HG03457 (cell line): ENCODE data around the gene ARL6IP1.
"Not testable (repeated sequence)": the region's sequence is repeated elsewhere in the genome, so short reads cannot be mapped to it uniquely, and the experiment has no call there.

Experiments
- ATAC-seq: cut with Tn5 transposase; IDR thresholded peaks from one replicate; pipeline ENCODE4 v1.9.1; 2021; ENCODE audit warnings: moderate number of reproducible peaks; ENCODE audit not compliant: unreplicated experiment

Gene ARL6IP1

DNA sequence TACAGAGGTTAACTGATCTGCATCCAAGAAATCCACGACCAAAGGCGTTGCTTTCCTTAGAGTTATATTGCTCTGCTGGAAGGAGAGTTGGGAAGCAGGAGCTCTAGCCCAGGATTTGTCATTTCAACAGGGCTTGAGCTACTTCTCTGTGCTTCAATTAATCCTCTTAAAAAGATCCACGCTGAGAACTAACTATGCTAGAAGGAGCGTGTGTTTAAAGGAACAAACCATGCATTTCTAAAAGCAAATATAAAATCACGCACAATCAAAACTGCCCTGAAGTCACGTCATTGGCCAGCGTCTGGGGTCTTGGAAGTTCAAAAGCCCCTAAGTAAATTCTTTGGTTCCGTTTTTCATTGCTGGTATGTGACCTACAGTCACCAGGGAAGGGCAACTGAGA lies 1.1 kb downstream of the ARL6IP1 start:
- ATAC-seq: no peak

DNA sequence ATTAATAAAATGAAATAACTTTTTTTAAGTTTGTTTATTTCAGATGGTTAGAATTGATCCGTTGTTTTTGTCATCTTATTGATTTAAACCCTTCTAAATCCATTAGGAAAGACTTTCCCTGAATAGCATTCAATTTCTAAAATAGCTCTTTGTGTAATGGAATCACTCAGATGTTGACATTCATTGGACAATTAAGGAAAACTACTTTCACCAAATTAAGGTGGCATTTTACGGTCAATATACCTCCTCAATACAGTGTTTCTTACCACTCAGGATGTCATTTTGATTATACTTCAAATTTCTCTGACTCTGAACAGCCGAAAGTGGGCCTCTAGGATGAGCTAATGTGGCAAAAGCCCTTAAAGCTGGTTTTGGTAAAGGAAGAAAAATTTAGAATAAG lies 1.8 kb downstream of the ARL6IP1 start:
- ATAC-seq: no peak

DNA sequence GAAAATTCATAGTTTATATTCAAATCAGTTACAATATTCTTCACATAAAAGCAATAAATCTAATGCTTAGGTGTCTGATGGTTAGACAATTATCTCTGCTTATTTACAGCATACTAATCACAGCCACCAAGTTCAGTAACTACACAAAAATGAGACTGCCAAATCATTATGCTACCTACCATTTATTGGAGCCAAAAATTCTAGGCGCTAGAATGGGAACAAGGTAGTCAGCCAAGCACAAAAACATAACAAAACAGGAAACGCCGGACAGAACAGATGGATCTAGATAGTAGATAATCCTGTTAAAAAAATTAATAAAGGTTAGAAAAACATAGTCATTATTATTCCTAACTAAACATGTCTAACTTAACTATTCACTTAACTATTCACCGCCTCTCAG lies 3.6 kb downstream of the ARL6IP1 start:
- ATAC-seq: no peak

DNA sequence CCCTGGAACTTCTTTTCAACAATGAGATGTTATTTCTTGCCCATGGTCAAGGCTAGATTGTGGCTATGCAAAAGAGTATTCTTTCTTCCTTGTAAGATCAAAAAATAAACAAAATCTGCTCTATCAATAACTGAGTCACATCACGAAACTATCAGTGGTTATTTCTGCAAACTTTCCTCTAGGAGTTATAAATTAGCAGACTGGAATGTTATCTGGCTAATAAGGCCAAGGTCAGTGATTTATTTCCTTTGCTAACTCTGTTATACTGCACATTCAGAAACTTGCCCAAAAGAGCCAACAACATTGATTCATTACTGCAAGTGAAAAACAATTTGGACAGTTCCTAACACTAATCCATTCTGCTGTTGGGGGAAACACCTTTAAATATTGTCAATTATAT lies 5.0 kb downstream of the ARL6IP1 start:
- no peak for ATAC-seq

DNA sequence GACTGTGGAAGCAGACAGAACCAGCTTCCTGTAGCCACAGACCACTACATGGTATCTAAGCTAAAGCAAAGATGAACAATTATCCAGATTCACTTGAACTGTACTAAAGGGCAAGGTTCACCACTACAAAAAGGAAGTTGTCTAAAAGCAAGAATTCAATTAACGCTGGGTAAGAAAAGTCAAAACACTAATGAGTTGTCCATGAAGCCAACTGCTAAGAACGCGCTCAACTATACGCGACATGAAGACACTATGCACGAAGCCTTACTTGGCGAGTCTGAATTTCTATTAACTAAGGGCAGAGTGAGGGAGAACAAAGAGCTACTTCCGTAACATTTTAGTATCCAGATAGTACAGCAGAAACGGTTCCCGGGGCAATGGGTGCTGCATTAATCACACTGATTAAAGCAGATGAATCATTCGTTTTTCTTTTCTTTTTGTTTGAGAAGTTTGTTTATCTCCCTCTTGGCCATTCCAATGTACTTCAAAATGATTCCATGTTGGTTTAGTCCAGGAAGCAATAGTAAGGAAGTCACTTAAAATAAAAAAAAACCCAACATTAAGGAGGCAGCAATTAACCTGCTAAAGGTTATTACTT lies 8.4 kb downstream of the ARL6IP1 start:
- no peak for ATAC-seq

DNA sequence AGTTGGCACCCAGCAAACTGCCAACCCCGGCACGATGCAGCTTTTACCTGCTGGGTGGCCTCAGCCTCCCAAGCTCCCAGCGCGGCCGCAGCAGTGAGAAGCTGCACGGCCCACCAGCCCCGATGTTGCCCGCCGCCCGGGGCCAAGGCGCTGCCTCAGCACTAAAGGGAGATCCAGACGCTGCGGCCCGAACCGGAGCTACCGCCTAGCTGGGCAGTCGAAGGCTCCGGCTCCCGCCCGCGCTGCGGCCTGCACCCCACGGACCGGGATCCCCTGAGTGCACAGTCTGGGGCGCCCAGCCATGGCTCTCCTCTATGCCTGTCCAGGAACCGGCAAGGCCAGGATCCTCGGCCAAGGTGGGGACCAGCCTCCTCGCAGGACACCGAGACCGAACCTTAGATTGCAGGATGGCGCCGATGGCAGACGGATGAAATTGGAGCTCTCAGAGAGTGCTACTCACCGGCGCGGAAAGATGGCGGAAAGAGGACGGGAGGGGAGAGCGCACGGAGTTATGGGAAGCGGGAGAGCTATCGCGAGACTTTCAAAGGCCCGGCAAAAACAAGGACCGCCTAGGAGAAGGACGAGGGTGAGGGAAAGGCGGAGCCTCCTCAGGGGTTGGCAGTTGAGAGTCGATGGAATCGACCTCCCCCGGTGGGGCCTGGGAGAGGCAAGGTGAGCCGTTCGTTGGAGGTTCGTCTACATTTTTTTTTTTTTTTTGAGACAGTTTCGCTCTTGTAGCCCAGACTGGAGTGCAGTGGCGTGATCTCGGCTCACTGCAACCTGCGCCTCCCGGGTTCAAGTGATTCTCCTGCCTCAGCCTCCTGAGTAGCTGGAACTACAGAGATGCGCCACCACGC lies 11.3 kb downstream of the ARL6IP1 start, which contains the start of gene RPS15A:
Gene RPS15A (minus strand): TSS at position 485 of the 857 bp plus-strand sequence. CDS start 1,221 bp downstream, outside the sequence.
- ATAC-seq: peak; percentile 65

DNA sequence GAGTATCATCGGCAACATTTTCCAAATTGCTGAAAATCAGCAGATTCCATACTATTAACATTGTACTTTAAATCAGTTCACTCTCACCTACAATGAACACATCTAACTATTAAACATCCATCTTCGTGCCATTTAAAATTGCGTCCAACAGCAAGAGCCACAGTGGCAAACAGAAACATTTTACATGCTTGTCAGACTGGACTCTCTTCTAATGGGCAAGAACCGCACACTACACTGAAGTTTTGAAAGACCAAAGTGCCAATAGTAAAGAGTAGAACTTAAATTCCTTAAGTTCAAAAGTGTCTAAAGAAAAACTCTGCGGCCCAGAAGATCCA lies 11.9 kb downstream of the ARL6IP1 start:
- ATAC-seq: no peak

DNA sequence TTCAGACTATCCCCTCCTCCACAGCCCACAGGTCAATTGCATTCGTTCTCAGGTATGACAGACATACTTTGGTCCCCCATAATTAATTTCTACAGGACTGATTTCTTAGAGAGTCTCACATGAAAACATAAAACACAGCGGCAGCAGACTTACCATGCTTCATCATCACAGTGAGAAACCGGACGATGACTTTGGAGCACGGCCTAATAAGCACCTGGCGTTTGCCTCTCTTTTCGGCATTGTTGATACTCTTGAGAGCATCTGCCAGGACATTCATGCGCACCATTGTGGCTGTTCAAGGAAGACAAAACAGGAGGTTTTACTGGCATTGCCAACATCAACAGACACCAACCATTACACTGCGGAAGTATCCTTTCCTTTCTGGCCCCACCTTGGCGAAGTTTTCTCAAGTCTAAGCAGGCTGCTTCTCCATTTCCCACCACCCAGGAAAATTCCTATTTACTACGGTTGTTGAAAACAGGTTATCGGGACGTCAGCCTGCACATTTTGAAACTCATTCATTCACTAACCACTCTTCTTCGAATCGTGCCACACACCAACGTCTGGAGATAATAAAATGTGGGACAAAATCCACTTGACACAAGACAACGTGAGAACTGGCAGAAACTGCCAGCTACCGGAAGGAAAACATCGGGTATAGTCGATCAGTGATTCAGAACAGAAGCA lies 12.4 kb downstream of the ARL6IP1 start:
- ATAC-seq: no peak

DNA sequence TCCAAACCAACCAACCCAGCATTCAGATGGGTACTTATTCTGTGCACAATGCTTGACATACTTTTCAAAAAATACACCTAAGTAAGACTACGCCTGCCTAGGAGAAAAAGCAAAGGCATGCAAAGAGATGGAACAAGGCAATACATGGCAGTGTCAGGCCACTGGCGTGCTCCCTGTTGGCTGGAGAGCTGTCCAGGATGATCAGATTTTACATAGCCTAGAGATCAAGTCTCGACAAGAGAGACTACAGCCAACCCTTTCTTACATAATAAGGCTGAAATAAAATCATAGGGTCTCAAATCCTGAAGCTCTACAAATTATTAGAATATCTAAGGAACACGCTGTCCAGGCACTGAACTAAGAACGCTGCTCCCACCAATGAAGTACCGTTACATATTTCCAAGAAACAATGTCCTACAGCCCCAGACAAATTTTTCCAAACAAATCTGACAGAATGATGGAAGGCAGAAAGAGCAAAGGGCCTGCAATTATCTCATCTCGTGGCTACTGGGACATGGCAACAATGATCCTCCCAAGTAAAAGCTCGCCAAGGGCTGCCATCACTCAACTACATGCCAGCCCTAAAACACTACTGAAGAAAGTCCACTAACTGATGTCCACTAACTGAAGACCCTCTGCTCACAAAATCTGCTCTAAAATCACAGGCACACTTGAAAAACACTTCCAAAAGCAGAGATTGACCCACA lies 16.3 kb downstream of the ARL6IP1 start:
- no peak for ATAC-seq

DNA sequence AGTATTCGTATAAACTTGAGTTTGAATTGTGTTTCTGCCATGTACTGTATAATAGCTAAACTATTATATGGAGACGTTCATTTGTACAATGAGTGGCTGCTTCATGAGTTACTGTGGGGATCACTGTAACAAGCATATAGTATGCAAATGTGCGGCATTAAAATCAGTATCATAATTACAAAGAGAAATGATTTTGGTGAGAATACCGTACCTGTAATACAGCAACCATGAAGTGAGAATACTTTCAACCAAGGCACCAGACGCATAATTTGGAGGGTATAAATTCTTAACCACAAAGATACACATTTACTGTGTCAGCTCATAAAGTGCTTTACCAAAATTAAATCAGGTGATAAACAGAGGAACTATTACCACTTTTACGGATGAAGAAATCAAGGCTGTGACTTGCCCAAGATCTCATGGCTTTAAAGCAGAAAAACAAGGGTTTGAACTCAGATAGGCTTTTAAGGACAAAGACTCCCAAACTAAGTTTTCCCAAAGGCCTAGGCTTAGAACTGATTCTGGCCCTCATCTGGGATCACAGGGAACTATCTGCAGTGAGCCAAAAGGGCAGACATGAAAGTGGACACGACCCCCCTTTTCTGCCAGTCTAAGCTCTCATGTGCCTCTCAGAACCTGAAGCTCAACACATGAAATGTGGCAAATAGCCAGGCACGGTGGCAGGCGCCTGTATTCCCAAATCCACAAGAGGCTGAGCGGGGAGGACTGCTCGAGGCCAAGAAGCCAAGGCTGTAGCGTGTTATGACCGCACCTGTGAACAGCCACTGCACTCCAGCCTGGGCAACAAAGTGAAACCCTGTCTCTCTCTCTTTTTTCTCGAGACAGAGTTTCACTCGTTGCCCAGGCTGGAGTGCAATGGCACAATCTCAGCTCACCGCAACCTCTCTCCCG lies 17.7 kb downstream of the ARL6IP1 start:
- ATAC-seq: no peak

DNA sequence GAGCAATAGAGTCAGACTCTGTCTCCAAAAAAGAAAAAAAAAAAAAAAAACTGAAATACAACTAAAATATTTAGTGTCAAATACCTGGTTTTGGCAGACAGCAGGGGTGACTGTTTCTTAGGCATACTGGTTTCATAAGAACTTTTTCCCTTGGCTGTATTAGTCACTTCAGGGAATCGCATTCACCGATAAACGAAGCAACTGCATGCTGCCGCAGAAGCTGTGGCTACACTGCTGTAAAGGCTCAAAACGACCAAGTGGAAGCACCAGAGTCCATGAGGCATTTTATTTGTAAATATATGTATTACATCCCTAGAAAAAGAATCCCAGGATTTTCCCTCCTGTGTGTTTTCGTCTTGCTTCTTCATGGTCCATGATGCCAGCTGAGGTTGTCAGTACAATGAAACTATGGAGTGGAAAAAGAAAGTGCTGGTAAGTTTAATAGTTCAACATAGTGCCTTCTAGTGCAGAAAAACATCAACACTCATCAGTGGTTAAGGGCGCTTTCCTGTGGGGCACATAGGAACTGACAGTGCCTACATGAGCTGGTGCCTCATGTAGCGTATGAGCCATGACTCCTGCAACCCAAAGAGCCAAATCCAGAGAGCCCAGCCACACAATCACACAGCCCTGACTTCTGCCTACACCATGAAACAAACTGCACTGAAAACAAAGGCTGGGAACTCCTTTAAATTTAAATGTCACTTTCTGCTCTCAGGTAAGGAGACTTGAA lies 18.5 kb downstream of the ARL6IP1 start:
- ATAC-seq: no peak

DNA sequence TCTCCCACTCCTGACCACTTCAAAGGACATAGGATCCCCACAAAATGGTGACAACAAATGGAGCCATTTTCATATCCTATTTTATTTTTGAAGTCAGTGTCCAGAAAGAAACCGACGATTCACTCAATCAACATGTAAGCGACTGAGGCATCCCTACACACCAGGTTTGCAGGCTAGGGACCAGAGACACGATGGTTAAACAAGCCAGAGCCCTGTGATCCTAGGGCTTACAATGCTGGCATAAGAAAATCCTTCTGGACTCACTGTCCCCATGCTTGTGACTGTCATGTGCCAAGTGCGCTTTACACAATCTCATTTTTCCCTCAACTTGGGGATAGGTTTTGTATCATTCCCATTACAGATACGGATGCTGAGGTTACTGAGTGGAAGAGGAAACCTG lies 20.1 kb downstream of the ARL6IP1 start:
- not testable (repeated sequence) for ATAC-seq

DNA sequence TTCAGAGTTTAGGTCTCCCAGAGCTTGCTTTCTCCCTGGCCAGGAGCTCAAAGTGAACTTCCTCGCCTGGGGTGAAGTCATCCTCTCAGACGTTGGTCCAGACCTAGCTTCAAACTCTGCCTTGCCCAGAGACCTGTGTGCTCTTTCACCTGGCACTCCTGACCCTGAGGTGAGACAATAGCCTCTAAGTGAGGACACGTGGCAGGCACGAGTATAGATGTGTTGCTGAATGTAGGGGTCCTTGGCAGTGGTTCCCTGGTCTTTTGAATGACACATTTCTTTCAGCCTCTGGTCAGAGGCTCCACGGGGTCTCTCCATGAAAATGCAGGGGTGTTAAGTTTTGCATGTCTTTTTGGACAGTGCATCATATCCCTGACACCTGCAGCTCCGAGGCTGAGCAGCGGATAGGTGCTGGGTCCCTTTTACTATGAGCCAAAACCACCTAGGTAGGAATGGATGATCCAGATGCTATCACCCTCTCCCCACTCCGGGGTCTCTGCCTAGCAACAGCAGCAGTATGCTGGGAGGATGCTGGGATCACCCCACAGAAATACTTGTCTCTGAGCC lies 20.8 kb downstream of the ARL6IP1 start:
- ATAC-seq: not testable (repeated sequence)

DNA sequence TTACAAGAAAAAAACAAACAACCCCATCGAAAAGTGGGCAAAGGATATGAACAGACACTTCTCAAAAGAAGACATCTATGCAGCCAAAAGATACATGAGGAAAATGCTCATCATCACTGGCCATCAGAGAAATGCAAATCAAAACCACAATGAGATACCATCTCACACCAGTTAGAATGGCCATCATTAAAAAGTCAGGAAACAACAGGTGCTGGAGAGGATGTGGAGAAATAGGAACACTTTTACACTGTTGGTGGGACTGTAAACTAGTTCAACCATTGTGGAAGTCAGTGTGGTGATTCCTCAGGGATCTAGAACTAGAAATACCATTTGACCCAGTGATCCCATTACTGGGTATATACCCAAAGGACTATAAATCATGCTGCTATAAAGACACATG lies 23.7 kb downstream of the ARL6IP1 start:
- ATAC-seq: not testable (repeated sequence)

DNA sequence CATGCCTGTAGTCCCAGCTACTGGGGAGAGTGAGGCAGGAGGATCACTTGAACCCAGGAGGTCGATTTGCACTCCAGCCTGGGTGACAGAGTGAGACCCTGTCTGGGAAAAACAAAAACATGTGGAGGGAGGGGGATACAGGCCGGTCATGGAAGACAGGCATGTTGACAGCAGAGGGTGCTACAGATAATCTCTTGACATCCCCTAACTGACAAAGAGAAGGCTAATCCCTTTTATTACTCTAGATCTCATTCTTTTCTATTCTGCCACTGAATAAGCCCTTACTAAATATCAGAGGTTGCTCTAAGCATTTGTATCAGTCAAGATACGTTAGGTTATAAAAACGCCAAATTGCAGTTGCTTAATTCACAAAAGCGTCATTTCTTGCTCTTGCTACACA lies 25.0 kb downstream of the ARL6IP1 start:
- ATAC-seq: not testable (repeated sequence)

DNA sequence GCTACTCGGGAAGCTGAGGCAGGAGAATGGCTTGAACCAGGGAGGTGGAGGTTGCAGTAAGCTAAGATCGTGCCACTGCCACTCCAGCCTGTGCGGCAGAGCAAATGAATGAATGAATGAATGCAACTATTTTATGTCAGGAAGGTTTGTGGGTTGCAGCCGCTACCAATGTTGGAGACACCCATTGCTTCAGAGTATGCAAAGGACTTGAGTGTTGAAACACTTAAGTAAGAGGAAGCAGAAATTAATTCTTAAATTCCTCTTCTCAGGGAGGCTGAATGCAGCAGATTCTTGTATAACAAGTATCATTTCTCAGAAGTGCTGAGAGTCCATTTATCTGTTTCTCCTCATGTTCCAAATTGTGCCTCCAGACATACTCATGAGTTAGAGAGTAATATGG lies 26.7 kb downstream of the ARL6IP1 start:
- not testable (repeated sequence) for ATAC-seq

DNA sequence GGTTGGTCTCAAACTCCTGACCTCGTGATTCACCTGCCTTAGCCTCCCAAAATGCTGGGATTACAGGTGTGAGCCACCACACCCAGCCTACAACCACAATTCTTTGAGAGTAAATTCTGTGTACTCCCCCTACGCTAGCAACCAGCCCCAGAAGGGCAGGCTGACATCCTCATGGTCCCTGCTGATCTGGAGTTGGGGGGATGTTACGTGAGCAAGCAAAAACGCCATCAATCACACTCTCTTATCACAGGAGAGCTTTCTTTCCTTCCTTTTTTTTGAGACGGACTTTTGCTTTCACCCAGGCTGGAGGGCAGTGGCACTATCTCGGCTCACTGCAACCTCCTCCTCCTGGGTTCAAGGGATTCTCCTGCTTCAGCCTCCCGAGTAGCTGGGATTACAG lies 29.2 kb downstream of the ARL6IP1 start:
- ATAC-seq: not testable (repeated sequence)

DNA sequence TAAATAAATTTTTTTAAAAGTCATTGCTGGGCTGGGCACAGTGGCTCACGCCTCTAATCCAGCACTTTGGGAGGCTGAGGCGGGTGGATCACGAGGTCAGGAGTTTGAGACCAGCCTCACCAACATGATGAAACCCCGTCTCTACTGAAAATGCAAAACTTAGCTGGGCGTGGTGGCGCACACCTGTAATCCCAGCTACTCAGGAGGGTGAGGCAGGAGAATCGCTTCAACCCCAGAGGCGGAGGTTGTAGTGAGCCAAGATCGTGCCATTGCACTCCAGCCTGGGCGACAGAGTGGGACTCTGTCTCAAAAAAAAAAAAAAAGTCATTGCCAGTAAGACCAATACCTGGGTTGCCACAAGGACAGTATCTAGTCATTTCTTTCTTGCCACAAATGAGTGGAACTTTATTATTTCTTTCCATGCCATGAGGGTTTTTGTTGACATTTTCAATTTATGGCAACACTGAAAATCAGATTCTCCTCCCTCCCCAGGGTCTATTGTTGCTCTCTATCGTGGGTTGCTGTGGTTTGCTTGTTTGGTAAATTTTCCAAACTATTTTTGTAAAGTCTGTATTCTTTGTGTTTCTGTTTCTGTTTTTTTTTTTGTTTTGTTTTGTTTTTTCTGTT lies 30.9 kb downstream of the ARL6IP1 start:
- ATAC-seq: not testable (repeated sequence)

DNA sequence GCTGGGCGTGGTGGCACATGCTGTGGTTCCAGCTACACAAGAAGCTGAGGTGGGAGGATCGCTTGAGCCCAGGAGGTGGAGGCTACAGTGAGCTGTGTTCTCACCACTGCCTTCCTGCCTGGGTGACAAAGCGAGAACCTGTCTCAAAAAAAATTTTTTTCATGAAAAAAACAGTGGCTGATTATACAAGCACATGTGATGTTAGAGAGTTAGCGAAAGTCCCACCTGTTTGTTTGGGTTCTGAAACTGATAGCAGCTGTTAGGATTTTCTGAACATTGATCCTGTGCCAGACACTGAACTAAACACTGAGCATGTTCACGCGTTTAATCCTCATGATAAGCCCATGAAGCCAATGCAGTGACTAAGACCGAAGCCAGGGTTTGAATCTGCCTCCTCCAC lies 34.1 kb downstream of the ARL6IP1 start:
- ATAC-seq: not testable (repeated sequence)
